Suppressor macrophage (primary cell): ENCODE measurements around the gene BOK.

ENCODE experiments used
- DNase-seq, 4 experiments: peaks; one replicate each; pipeline ENCODE4 v3.0.0-alpha.2; 2020 to 2022

The BOK gene

DNA sequence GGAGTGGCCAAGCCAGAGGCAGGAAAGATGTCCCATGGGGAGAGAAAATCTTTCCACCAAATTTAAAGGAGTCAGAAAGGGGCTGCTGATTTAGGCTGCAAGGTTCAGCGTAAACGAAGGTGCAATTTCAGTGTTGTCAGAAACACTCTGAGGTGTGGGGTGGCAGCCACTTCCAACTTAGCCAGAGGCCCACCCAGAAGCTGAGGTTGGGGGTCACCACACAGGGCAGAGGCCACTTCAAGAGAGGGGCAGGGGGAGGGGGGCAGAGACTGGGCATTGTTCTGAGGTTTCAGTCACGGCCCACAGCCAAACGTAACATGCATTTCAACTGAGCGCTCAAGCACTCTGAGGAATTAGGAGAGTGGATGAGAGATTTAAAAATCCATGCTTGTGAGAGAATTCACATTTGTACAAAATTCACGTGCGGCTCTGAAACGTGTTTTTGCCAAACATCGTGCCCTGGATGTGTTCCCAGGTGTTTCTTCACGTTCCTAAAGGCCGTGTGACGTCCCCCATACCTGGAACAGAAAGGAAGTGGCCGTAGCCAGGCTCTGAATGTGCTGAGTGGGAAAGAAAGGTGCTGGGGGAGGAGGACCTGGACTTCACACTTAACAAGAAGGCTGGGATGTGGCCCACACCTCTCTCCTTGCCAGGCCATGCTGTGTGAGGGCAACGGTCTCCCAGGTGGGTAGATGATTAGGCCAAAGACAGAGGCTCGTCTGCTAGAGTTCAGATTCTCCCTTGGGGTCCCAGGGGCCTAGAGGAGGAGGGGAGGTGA lies 19.5 kb upstream of the BOK start:
- no peak for DNase-seq

GRCh38 chr2:241539616-241540374 lies 18.8 kb upstream of the BOK start:
- DNase-seq = no peak

DNA sequence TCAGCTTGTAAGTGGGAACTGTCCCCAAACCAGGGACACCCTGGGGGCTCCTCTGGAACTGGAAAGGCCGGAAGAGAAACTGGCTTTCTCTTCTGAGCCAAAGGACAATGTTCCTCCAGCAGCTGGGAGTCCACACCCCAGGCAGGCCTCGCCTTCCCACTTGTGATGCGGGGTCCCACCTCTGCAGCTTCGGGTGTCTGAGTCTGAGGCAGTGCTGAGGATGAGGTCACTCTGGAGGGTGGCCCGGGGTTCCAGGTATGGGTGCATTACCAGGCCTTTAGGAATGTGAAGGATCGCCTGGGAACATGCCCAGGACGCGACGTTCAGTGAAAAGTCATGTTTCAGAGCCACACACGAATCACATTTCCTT lies 18.2 kb upstream of the BOK start:
- DNase-seq = no peak

GRCh38 chr2:241540771-241541561 lies 17.6 kb upstream of the BOK start:
- peak; percentile 59 to 84 (median 70) for DNase-seq

GRCh38 chr2:241541564-241542277 lies 16.8 kb upstream of the BOK start:
- no peak for DNase-seq

GRCh38 chr2:241542278-241542605 lies 16.3 kb upstream of the BOK start:
- no peak for DNase-seq

DNA sequence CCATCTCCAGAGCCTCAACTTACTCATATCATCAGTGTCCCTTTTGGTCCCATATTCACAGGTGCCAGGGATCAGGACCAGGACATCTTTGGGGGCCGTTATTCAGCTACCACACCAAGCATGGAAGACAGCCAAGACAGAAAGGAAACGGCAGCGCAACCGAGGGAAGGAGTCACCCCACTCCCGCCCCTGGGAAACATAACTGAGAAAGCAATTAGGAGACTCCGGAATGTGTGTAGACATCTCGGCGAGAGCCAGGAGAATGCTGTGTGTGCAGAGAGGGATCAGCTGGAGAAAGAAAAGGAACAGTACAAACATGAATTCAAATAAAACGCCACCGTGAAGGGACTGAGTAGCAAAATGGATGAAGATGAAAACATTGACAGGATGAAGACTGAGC lies 13.4 kb upstream of the BOK start:
- DNase-seq = no peak

DNA sequence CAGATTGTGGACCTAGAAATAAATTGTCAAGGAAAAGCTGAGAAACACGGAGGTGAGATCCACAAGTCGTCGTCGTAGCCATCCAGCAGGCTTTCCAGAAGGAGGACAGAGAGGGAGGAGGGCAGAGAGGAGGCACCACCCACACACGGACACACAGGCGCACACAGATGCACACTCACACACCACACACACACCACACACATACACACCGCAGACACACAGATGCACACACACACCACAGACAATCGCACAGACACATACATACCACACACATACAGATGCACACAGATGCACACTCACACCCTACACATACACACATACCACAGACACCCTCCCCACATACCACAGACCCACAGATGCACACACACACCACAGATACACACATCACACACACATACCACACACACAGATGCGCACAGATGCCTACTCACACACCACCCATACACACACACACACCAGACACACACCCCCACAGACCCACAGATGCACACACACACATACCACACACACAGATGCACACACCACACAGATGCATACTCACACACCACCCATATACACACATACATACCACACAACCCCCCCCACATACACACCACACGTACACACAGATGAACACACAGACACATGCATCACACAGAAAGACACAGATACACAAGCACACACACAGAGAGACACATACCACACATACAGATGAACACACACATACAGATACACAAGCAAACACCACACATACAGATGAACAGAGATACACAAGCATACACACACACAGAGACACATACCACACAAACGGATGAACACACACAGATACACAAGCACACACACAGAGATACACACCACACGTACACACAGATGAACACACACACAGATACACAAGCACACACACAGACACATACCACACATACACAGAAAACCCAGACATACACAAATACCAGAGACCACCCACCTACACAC lies 12.7 kb upstream of the BOK start:
- DNase-seq = no peak

- DNase-seq = no peak
Measured at GRCh38 chr2:241546771-241547498, 11.6 kb upstream of the BOK start.

- DNase-seq = no peak
Measured at GRCh38 chr2:241547781-241548450, 10.6 kb upstream of the BOK start.

DNA sequence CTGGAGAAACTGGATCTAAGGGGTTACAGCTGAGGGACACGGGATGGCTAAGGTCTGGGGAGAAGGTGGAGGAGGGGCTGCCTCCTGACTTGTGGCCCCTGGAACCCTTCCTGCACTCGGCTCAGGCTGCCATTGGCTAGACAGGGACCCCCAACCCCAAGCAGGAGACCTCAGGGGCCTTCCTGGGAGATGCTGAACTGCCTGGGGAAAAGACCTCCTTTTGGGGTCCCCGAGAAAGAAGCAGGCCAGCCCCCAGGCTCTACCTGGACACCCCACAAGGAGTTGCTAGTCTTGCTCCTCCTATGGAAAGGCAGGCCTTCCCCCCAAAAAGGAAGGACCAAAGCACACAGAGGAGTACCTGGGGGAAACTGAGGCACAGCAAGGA lies 10.1 kb upstream of the BOK start:
- DNase-seq = no peak

DNA sequence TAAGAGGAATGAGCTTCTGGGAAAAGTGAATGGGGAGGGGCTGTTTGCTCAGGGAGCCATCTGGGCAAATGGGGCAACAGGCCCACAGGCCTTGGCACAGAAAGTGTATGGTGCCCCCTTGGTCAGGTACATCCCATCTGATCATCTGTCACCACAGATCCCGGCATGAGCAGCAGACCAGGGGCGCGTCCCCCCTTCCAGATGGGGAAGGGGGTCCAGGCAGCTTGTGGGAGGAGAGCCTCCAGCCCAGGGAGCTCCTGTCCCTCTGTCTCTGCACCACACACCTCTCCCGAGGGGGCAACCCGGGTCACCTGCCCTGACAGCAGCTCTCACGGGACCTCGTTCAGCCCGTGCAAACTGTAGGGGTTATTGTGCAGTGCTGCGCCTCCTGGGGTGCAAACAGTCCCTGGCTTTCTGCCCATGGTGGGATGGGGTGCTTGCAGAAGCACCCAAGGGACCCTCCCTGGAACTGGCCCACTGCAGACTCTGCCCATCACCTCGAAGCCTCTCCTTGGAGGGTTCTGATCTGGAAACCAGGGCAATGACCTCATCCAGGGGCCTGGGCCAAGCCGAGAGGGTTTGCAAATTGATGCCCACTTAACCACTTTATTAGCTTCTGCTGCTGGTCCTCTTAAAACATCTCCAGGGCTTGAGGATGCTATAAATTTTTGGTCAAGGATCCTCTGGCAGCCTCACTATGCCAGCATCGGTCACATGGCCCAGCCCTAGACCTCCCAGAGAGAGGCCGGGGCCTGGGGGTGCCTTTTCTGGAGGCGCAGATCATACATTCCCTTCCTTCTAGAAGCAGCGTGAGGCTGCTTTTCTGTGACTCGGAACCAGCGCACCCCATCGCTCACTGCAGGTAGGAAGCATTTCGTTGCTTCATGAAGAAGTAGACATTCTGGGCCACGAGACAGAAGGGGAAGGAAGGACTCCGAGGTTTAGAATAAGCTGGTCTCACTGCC lies 7.6 kb upstream of the BOK start:
- DNase-seq = no peak

DNA sequence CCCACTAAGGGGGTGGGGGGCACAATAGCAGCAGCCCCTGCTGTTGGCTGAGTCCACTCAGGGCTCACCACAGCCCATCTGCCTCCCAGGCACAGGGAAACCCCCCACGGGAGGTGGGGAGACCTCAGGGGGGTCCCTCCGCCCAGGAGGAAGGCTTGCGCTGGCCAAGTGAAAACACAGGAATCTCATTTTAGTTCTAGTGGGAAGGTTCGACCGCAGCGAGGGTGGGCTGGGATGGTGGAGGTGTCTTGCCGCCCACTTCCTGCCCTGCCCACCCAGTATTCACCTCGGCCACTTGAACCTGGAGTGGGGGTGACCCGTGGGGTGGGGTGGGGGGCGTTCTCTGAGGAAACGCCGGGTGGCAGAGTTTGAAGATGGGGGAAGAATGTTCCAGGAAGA lies 6.9 kb upstream of the BOK start:
- no peak for DNase-seq

DNA sequence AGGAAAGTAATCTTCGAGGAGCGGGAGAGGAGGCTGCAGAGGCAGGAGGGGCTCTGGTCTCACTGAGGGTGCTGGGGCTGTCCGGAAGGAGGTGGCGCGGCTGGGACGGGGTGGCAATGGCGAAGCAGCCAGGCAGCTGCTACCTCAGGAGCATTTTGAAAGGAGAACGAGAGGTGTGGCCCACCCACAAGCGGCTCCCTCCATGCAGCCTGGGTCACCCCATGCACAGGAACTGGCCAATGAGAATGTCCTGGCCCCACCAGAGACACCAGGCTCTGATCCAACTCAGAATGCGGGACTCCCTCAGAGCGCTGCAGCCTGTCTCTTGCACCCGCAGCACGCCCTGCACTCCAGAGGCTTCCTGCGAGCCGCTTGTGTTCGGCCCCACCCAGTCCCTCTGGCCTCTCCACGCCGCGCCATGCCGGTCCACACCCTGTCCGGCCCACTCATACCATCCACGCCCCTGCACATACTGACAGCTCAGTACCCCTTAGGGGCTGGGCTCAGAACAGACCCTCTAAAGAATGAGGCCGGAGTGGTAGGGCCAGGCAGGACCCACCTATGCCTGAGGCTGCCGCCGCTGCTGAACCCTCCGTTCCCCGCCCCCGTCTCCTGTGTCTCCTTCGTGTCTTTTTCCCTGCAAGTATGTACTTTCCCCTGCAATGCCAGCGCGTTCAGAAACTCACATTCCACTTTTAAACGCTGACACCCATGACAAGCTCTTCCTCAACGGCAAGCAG lies 6.4 kb upstream of the BOK start:
- DNase-seq = no peak

DNA sequence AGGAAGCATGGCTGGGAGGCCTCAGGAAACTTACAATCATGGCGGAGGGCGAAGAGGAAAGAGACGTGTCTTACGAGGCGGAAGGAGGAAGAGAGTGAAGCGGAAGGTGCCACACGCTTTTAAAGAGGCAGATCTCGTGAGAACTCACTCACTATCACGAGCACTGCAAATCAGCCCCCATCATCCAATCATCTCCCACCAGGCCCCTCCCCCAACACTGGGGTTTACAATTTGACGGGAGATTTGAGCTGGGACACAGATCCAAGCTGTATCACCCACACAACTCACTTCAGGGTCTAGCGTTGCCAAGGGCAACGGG lies 5.1 kb upstream of the BOK start:
- no peak for DNase-seq

GRCh38 chr2:241553981-241554380 lies 4.6 kb upstream of the BOK start:
- DNase-seq = no peak

DNA sequence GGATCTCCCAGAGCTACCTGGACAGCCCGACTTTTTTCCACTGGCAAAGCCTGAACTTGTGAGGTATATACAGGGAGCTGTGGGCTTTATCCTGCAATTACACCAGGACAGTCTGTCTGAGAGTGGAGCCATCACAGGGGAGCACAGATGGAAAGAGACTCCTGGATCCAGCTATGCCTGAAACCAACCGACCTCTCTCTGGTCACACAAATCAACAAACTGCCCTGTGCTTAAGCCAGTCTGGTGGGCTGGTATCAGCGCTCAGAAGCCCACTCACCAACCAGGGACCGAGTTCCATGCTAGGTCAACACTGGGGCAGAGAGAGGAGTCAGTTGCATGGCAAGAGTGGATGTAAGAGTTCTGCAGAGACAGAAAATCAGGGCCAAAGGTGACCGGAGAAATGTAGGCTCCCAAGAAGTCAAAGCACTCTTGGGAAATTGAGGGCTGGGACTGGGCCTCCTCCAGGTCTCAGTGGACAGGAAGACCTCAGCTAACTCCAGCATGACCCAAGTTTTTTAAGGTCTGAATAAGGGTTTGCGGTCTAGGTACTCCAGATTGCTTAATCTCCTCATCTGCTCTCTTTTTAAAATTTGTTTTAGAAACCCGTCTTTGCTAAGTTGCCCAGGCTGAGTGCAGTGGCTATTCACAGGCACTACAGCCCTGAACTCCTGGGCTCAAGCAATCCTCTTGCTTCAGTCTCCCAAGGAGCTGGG lies 3.8 kb upstream of the BOK start:
- no peak for DNase-seq

DNA sequence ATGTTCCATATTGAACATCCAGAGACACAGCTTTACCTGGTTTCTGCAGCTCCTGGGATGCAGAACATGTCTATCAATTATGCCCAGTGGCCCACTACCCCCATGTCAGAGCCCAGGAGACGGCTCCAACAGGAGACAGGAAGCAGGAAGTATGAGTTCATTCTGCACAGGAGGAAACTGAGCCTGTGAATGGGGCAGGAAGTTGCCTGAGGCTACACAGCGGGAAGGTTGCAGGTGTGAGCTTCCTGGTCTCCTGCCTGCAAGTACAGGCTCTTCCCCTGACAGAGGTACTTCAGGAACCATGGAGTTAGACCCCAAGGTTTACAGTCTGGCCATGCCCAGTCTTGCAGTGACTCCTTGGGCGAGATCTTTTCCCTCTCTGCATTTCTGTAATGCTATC lies 2.8 kb upstream of the BOK start:
- no peak for DNase-seq
